GM12878 (cell line): Measurements from ENCODE around the gene CLC. TPM values are rescaled to one million over a fixed set of nuclear protein-coding genes. Genes with fewer than 3 reads are reported as not detected.

Experiments used
- ATF2 ChIP-seq: IDR thresholded peaks from 2 replicates; pipeline ENCODE4 v1.6.1; 2012; ENCODE audit warnings: low read length, inconsistent platforms
- BACH1 ChIP-seq: fragments of 450-650 bp; IDR thresholded peaks from 2 replicates; pipeline ENCODE4 v1.6.1; 2017; ENCODE audit warnings: mild to moderate bottlenecking, borderline replicate concordance
- CHD4 ChIP-seq: fragments of 200-600 bp; sonication (generic); IDR thresholded peaks from 2 replicates; pipeline ENCODE4 v1.6.1; 2016; ENCODE audit warnings: mild to moderate bottlenecking
- ELK1 ChIP-seq: IDR thresholded peaks from 2 replicates; pipeline ENCODE4 v1.6.1; 2012; ENCODE audit warnings: low read depth, low read length, improper control_type of control experiment
- FOS ChIP-seq: IDR thresholded peaks from 3 replicates; pipeline ENCODE4 v1.6.1; 2011; ENCODE audit warnings: borderline replicate concordance; ENCODE audit not compliant: insufficient read length; ENCODE audit errors: extremely low read depth
- FOXK2 ChIP-seq: fragments of 450-650 bp; IDR thresholded peaks from 2 replicates; pipeline ENCODE4 v1.6.1; 2017; ENCODE audit warnings: mild to moderate bottlenecking, moderate library complexity
- HDAC6 ChIP-seq: fragments of 200-600 bp; sonication (generic); IDR thresholded peaks from one replicate; pipeline ENCODE4 v1.8.0; 2017; ENCODE audit warnings: antibody characterized with exemption; ENCODE audit not compliant: unreplicated experiment
- IKZF1 ChIP-seq: fragments of 450-650 bp; conservative IDR thresholded peaks from 2 replicates; pipeline ENCODE4 v1.6.1; 2017; ENCODE audit warnings: antibody characterized with exemption, mild to moderate bottlenecking
- IRF5 ChIP-seq: fragments of 450-650 bp; IDR thresholded peaks from 2 replicates; pipeline ENCODE4 v1.6.1; 2017; ENCODE audit warnings: borderline replicate concordance
- MEF2B ChIP-seq: fragments of 450-650 bp; IDR thresholded peaks from 2 replicates; pipeline ENCODE4 v1.6.1; 2018; ENCODE audit warnings: mild to moderate bottlenecking, moderate library complexity; ENCODE audit not compliant: partially characterized antibody, poor library complexity, severe bottlenecking
- NKRF ChIP-seq: fragments of 450-650 bp; conservative IDR thresholded peaks from 2 replicates; pipeline ENCODE4 v1.6.1; 2017; ENCODE audit warnings: mild to moderate bottlenecking, moderate library complexity
- PAX8 ChIP-seq: fragments of 450-650 bp; IDR thresholded peaks from 2 replicates; pipeline ENCODE4 v1.6.1; 2017; ENCODE audit warnings: mild to moderate bottlenecking, moderate library complexity
- RCOR1 ChIP-seq: conservative IDR thresholded peaks from 2 replicates; pipeline ENCODE4 v1.6.1; 2012; ENCODE audit warnings: low read depth, low read length, improper control_type of control experiment
- RELA ChIP-seq: fragments of 450-650 bp; IDR thresholded peaks from 2 replicates; pipeline ENCODE4 v1.8.0; 2014; ENCODE audit warnings: borderline replicate concordance; ENCODE audit not compliant: partially characterized antibody
- TAF1 ChIP-seq: IDR thresholded peaks from 2 replicates; pipeline ENCODE4 v1.6.1; 2011; ENCODE audit warnings: mild to moderate bottlenecking, low read depth, low read length, borderline replicate concordance
- USF2 ChIP-seq: IDR thresholded peaks from 2 replicates; pipeline ENCODE4 v1.6.1; 2011; ENCODE audit warnings: low read depth, low read length, improper control_type of control experiment, borderline replicate concordance
- WRNIP1 ChIP-seq: IDR thresholded peaks from 2 replicates; pipeline ENCODE4 v1.6.1; 2011; ENCODE audit warnings: low read depth, low read length, improper control_type of control experiment, borderline replicate concordance
- YY1 ChIP-seq: IDR thresholded peaks from 2 replicates; pipeline ENCODE4 v1.6.1; 2011; ENCODE audit warnings: low read depth, mild to moderate bottlenecking, low read length
- ZBTB4 ChIP-seq: fragments of 450-650 bp; formaldehyde crosslinking; IDR thresholded peaks from 2 replicates; pipeline ENCODE4 v1.4.0; 2022; ENCODE audit warnings: mild to moderate bottlenecking, moderate library complexity
- polyA plus RNA-seq, 11 experiments: library from polyadenylated mRNA; depleted of rRNA in 4 of 11; unstranded in 6 of 11; stranded (reverse) in 5 of 11; fragments of >200 nt; fragmentation: Nextera tagmentation in 4 of 11; fragmentation: Illumina TruSeq in 1 of 11; extraction: Ambion mirVana in 4 of 11; extraction: Trizol in 1 of 11; gene quantifications; 1 replicate in 1 of 11; 2 replicates in 10 of 11; pipeline versions ENCODE4 v1.2.1 to v1.2.3, GENCODE V29; 2011 to 2016; ENCODE audit warnings: inconsistent platforms in 2 of 11, missing spikeins in 2 of 11, low read depth in 1 of 11
- total RNA-seq, 4 experiments: library from RNA; depleted of rRNA in 3 of 4; stranded (reverse); fragments of >200 nt in 3 of 4; fragmentation: Illumina TruSeq in 1 of 4; extraction: Trizol in 1 of 4; gene quantifications; 2 replicates each; pipeline versions ENCODE4 v1.2.1 to v1.2.3, GENCODE V29; 2013 to 2021

CLC gene
- total and polyA plus RNA-seq, 10 of the 15 experiments (the other 5 are each of a cell fraction or from before 2014, with no cell fraction given) = 0.18 to 0.36 (median 0.29) TPM; not detected in 4

- no peak for TF ChIP-seq RCOR1
- TF ChIP-seq ATF2 = peak; percentile 82
- no peak for TF ChIP-seq PAX8
- no peak for TF ChIP-seq ZBTB4
- no peak for TF ChIP-seq RELA
- no peak for TF ChIP-seq CHD4
- TF ChIP-seq FOXK2 = no peak
- TF ChIP-seq ELK1 = no peak
- TF ChIP-seq FOS = no peak
- TF ChIP-seq YY1 = no peak
- TF ChIP-seq IRF5 = no peak
- peak; percentile 23; the same call in 1 of the 2 replicates for TF ChIP-seq IKZF1
- TF ChIP-seq HDAC6 = no peak
- TF ChIP-seq TAF1 = 0 out of 2 replicates have a peak, but pooled peaks have one; percentile 9
- no peak for TF ChIP-seq WRNIP1
- TF ChIP-seq BACH1 = no peak
- TF ChIP-seq USF2 = no peak
- TF ChIP-seq NKRF = no peak
- no peak for TF ChIP-seq MEF2B
Observed at GRCh38 chr19:39704181-39705044, 33.4 kb downstream of the CLC start, which contains the start of gene LGALS14 (continued).
